ENCODE results near the gene POLR3F.
A peak's percentile ranks its signal among the peaks of the same experiment; 100 is the strongest.
"Not testable (repeated sequence)": the region's sequence is repeated elsewhere in the genome, so short reads cannot be mapped to it uniquely, and the experiment has no call there.

Gene POLR3F

GRCh38 chr20:18504479-18505060 is 37.4 kb downstream of the POLR3F start:
- DNase-seq (ENCODE audit: insufficient read length, low spot score) (no peak), FAIRE-seq (no peak)

GRCh38 chr20:18506744-18507143 is 39.6 kb downstream of the POLR3F start:
- FAIRE-seq = no peak
- DNase-seq (ENCODE audit: insufficient read length, low spot score) = no peak

GRCh38 chr20:18507218-18508191 is 40.3 kb downstream of the POLR3F start, which contains the start of gene SEC23B:
Gene SEC23B, plus strand, starts transcription at chr20:18507940. Its CDS starts 2,896 bp downstream, at chr20:18510836.
- peak; percentile 90 for FAIRE-seq

GRCh38 chr20:18511571-18511970 is 44.4 kb downstream of the POLR3F start:
- DNase-seq (ENCODE audit: insufficient read length, low spot score) = no peak

More at GRCh38 chr20:18507218-18508191, 40.3 kb downstream of the POLR3F start, which contains the start of gene SEC23B:
- peak; percentile 97 for DNase-seq (ENCODE audit: insufficient read length, low spot score)

GRCh38 chr20:18513208-18513607 is 46.0 kb downstream of the POLR3F start:
- no peak for FAIRE-seq
- DNase-seq (ENCODE audit: insufficient read length, low spot score) = no peak

More at GRCh38 chr20:18511571-18511970, 44.4 kb downstream of the POLR3F start:
- no peak for FAIRE-seq

GRCh38 chr20:18514127-18514526 is 46.9 kb downstream of the POLR3F start:
- FAIRE-seq = no peak

GRCh38 chr20:18515973-18516372 is 48.8 kb downstream of the POLR3F start:
- no peak for DNase-seq (ENCODE audit: insufficient read length, low spot score)
- FAIRE-seq = no peak

More at GRCh38 chr20:18514127-18514526, 46.9 kb downstream of the POLR3F start:
- no peak for DNase-seq (ENCODE audit: insufficient read length, low spot score)

- not testable (repeated sequence) for DNase-seq (ENCODE audit: insufficient read length, low spot score)
These were observed 54.9 kb downstream of the POLR3F start for GRCh38 chr20:18522066-18522465.

GRCh38 chr20:18523066-18523465 is 55.9 kb downstream of the POLR3F start:
- FAIRE-seq (no peak), DNase-seq (ENCODE audit: insufficient read length, low spot score) (no peak)

More at GRCh38 chr20:18522066-18522465, 54.9 kb downstream of the POLR3F start:
- not testable (repeated sequence) for FAIRE-seq

GRCh38 chr20:18524646-18525045 is 57.5 kb downstream of the POLR3F start:
- DNase-seq (ENCODE audit: insufficient read length, low spot score) (no peak), FAIRE-seq (no peak)

- not testable (repeated sequence) for FAIRE-seq; DNase-seq (ENCODE audit: insufficient read length, low spot score)
These were observed 59.6 kb downstream of the POLR3F start for GRCh38 chr20:18526761-18527160.

GRCh38 chr20:18527339-18527738 is 60.1 kb downstream of the POLR3F start:
- DNase-seq (ENCODE audit: insufficient read length, low spot score) = no peak
- FAIRE-seq = no peak

- DNase-seq (ENCODE audit: insufficient read length, low spot score) = no peak
These were observed 60.6 kb downstream of the POLR3F start for GRCh38 chr20:18527836-18528235.

GRCh38 chr20:18529041-18529440 is 61.9 kb downstream of the POLR3F start:
- DNase-seq (ENCODE audit: insufficient read length, low spot score) (no peak), FAIRE-seq (no peak)

More at GRCh38 chr20:18527836-18528235, 60.6 kb downstream of the POLR3F start:
- no peak for FAIRE-seq

GRCh38 chr20:18532626-18533025 is 65.4 kb downstream of the POLR3F start:
- FAIRE-seq (no peak), DNase-seq (ENCODE audit: insufficient read length, low spot score) (no peak)

- FAIRE-seq (no peak), DNase-seq (ENCODE audit: insufficient read length, low spot score) (no peak)
These were observed 66.3 kb downstream of the POLR3F start for GRCh38 chr20:18533491-18533890.

- DNase-seq (ENCODE audit: insufficient read length, low spot score) (no peak), FAIRE-seq (no peak)
These were observed 66.9 kb downstream of the POLR3F start for GRCh38 chr20:18533978-18534644.
